Choroid plexus epithelial cell (primary cell): Measurements from ENCODE around the gene KIF7.

ENCODE experiments used
- DNase-seq: peaks from one replicate; pipeline ENCODE4 v3.0.0-alpha.2; 2010; ENCODE audit warnings: low read depth
- H3K4me3 ChIP-seq: 2 replicates; pipeline ENCODE4 v1.5.1; 2011; ENCODE audit warnings: low read depth, mild to moderate bottlenecking, control low read depth, low read length, moderate library complexity
- TF ChIP-seq, protein P1 (sequence below): conservative IDR thresholded peaks from 2 replicates; pipeline ENCODE4 v1.5.1; 2011; ENCODE audit warnings: low read depth, mild to moderate bottlenecking, control low read depth, inconsistent platforms, low read length, moderate library complexity

KIF7 gene

DNA sequence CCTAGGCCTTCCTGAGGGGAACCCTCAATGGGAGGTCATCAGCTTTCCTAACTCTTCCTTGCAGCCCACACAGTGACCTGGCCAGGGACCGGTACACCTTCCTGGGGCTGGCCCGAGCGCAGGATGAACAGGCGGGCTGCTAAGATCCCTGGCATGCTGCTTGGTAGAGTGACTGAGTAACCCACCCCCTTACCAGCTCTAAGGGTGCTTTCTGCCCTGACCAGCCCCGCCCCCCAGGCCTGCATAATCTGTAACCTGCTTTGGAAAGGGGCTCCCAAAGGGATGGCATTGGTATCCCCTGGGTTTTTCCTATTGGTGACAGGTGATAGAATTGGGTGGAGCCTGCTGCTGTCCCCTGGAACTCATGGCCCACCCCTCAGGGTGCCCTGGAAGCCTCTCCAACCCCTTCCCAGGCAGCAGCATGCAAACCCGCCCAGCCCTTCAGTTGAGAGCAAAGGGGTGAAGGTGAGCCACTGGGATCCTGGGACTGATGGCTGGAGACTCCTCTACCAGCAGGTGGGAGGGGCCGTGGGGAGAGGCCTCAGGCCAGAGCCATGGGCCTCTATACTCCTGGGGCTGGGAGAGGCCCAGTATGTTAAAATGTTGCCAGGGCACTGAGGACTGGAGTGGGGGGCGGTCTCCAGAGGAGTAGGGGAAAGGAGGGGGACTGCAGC, 11.1 kb upstream of the KIF7 start:
- H3K4me3 ChIP-seq = peak overlapping the region; percentile 59
- DNase-seq = no peak
- TF ChIP-seq, protein P1, sequence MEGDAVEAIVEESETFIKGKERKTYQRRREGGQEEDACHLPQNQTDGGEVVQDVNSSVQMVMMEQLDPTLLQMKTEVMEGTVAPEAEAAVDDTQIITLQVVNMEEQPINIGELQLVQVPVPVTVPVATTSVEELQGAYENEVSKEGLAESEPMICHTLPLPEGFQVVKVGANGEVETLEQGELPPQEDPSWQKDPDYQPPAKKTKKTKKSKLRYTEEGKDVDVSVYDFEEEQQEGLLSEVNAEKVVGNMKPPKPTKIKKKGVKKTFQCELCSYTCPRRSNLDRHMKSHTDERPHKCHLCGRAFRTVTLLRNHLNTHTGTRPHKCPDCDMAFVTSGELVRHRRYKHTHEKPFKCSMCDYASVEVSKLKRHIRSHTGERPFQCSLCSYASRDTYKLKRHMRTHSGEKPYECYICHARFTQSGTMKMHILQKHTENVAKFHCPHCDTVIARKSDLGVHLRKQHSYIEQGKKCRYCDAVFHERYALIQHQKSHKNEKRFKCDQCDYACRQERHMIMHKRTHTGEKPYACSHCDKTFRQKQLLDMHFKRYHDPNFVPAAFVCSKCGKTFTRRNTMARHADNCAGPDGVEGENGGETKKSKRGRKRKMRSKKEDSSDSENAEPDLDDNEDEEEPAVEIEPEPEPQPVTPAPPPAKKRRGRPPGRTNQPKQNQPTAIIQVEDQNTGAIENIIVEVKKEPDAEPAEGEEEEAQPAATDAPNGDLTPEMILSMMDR = no peak

DNA sequence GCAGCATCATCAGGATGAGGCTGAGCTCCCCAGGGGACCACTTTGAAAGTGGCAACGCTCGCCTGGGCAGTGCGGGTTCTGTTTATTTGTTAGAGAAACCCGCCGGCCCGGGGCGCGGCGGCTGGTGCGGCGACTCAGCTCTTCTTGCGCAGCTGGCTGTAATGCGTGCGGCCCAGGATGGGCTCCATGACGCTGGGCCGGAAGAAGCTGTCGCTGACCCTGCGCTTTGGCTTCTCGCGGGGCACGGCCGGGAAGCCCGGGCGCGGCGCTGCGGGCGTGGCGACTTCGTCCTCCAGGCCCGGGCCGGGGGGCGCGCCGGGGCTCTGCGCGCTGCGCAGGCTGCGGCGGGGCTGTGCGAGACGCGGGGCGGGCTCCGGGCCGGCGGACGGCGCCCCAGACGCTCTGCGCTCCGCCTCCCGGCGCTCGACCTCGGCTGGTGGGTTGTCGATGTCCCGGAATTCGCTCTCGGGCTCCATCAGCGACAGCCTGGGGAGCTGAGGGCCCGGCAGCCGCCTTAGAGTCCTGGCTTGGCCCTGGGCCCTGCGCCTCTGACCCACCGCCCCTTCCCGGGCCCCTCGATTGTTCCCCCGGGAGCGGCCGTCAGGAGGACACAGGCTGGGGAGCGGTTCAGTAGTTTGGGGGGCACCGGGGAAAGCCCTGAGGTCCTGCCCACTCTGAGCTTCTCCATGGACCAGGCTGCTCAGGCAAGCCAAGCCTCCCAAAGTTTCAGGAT, 10.3 kb upstream of the KIF7 start:
- TF ChIP-seq, protein P1 = no peak
- DNase-seq = peak; percentile 52

DNA sequence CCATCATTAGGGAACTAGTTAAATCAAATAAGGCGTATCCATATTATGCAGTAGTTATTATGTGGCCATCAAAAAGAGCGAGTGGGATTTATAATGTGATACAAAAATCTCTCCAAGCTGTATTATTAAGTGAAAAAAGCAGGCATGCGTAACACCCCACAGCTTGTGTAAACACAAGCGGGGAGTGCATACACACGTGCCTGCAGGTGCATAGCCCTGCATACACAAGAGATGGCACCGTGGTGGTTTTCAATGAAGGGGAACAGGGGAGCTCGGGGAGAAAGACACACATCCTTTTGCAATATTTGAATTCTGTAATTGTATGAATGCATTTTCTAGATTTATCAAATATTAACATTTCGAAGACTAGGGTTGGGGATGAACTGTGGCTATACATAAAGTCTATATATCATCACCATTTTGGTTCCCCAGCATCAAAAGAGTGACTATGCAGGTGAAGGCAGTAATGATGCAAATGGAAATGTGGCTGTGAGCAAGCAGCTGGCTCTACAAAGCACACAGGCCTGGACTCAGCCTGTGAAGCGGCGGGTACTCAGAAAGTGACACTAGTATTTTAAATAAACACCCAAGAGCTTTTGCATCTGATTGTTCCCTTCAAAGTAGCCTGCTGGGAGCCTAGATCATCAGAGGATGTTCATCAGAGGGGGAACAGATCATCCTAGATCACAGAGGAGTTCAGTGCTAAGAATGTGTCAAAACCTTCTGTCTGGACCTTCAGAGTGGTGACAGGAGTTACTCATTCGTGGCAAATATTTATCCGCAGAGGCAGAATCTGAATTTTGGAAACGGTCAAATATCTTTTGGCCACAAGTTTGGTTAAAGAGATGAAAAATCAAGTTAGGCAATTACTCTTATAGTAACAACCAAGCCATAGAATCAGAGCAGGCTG, 9.4 kb upstream of the KIF7 start:
- H3K4me3 ChIP-seq = no peak overlapping the region
- no peak for DNase-seq
- TF ChIP-seq, protein P1 = no peak

More for the DNA sequence above, 10.3 kb upstream of the KIF7 start:
- H3K4me3 ChIP-seq = peak overlapping the region; percentile 59

- H3K4me3 ChIP-seq = peak overlapping the region; percentile 33
- TF ChIP-seq, protein P1 = no peak
- DNase-seq = peak; percentile 94
Observed at GRCh38 chr15:89662893-89663626, 7.8 kb upstream of the KIF7 start.

GRCh38 chr15:89660556-89660955, 5.3 kb upstream of the KIF7 start:
- no peak for DNase-seq
- no peak overlapping the region for H3K4me3 ChIP-seq
- TF ChIP-seq, protein P1 = no peak

DNA sequence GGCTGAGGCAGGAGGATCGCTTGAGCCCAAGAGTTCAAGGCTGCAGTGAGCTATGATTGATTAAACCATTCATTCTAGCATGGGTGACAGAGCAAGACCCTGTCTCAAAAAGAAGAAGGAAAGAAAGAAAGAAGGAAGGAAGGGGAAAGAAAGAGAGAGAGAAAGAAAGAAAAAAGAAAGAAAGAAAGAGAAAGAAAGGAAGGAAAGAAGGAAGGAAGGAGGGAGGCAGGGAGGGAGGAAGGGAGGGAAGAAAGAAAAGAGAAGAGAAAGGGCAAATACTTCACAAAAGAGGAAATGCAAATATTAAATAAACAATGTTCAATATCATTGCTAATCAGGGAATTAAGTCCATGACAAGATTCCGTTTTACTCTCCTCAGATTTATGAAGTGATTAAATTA, 4.0 kb upstream of the KIF7 start:
- no peak for DNase-seq
- TF ChIP-seq, protein P1 = no peak
- H3K4me3 ChIP-seq = no peak overlapping the region
